Activated CD8-positive, alpha-beta T cell treated with anti-CD3 and anti-CD28 coated beads for 36 hours (primary cell): ENCODE results near the gene DUOXA2. TPM values are rescaled to one million over a fixed set of nuclear protein-coding genes. Genes with fewer than 3 reads are reported as not detected.

Source experiments
- ATAC-seq: fragments of 200-7000 bp; cut with Tn5 transposase; one replicate; pipeline ENCODE4 v1.10.0; 2021; ENCODE audit warnings: mild to moderate bottlenecking, moderate library complexity
- CTCF ChIA-PET: fragments of 350-600 bp; sonication (Branson Sonifier 250); formaldehyde crosslinking; loops from one replicate; lab custom pipeline; 2021; ENCODE audit warnings: antibody characterized with exemption; lab: Charles Lee
- POLR2A ChIA-PET: fragments of 350-600 bp; sonication (Branson Sonifier 250); formaldehyde crosslinking; loops from one replicate; lab custom pipeline; 2021; ENCODE audit warnings: antibody characterized with exemption; lab: Charles Lee
- DNase-seq: peaks from one replicate; pipeline ENCODE4 v3.0.0-alpha.2; 2020
- H3K27ac Mint-ChIP-seq: one replicate; pipeline ENCODE4 v1.8.0; 2021; ENCODE audit warnings: mild to moderate bottlenecking, mixed read lengths
- H3K27me3 Mint-ChIP-seq: one replicate; pipeline ENCODE4 v1.8.0; 2021; ENCODE audit warnings: mixed read lengths
- H3K36me3 Mint-ChIP-seq: one replicate; pipeline ENCODE4 v1.8.0; 2021; ENCODE audit warnings: low read depth, mixed read lengths
- H3K4me1 Mint-ChIP-seq: one replicate; pipeline ENCODE4 v1.8.0; 2021; ENCODE audit warnings: low read depth, mixed read lengths
- H3K4me3 Mint-ChIP-seq: one replicate; pipeline ENCODE4 v1.8.0; 2021; ENCODE audit warnings: mild to moderate bottlenecking, moderate library complexity, mixed read lengths
- H3K9me3 Mint-ChIP-seq: one replicate; pipeline ENCODE4 v1.8.0; 2021; ENCODE audit warnings: mixed read lengths
- CTCF ChIP-seq: fragments of 200-600 bp; IDR thresholded peaks from one replicate; pipeline ENCODE4 v1.8.0; 2022; ENCODE audit warnings: antibody characterized with exemption, mild to moderate bottlenecking
- intact Hi-C: fragments of 100-400 bp; cut with micrococcal nuclease; formaldehyde crosslinking; loops from one replicate; pipeline ENCODE4 v1.10.0; 2022
- total RNA-seq, 2 experiments: library from RNA; stranded (reverse); gene quantifications; one replicate each; pipeline ENCODE4 v1.2.3, GENCODE V29; 2021

DUOXA2 gene
- total RNA-seq, 2 experiments from 2014 or later, result not detected

GRCh38 chr15:45089712-45090373 lies 24.3 kb upstream of the DUOXA2 start:
- Mint-ChIP-seq H3K4me3 (no peak overlapping the region), H3K27me3 (peaks cover 24% of the 10 kb centered on the region), H3K4me1 (no peaks in the 10 kb centered on the region), H3K27ac (no peak overlapping the region), H3K36me3 (no peaks in the 10 kb centered on the region), H3K9me3 (no peaks in the 10 kb centered on the region)
- DNase-seq (no peak), ATAC-seq (no peak)
- ChIA-PET POLR2A (no interaction called here), CTCF (interaction anchor here (0.8 to 1.5 kb wide), 2 partner anchors 28 to 340 kb away, joined by 3 read pairs; no protein-coding TSS in a partner anchor)
- intact Hi-C loops, result no loop called here
- TF ChIP-seq CTCF, result no peak

- intact Hi-C loops, result no loop called here
- Mint-ChIP-seq H3K4me3 (no peak overlapping the region), H3K4me1 (no peaks in the 10 kb centered on the region), H3K27ac (no peak overlapping the region), H3K36me3 (no peaks in the 10 kb centered on the region), H3K27me3 (peaks cover 22% of the 10 kb centered on the region), H3K9me3 (no peaks in the 10 kb centered on the region)
- ATAC-seq, result no peak
- DNase-seq, result no peak
- no peak for TF ChIP-seq CTCF
- CTCF ChIA-PET, result no interaction called here
- POLR2A ChIA-PET, result no interaction called here
Measured at GRCh38 chr15:45091161-45091560, 23.0 kb upstream of the DUOXA2 start.

- no peak for TF ChIP-seq CTCF
- CTCF ChIA-PET, result interaction anchor here (1.7 kb wide), 1 partner anchor 26 kb away, joined by 6 read pairs; no protein-coding TSS in a partner anchor
- no peak for DNase-seq
- Mint-ChIP-seq H3K36me3 (no peaks in the 10 kb centered on the region), H3K27ac (no peak overlapping the region), H3K9me3 (no peaks in the 10 kb centered on the region), H3K4me3 (no peak overlapping the region), H3K27me3 (peaks cover 22% of the 10 kb centered on the region), H3K4me1 (no peaks in the 10 kb centered on the region)
- ATAC-seq, result no peak
- POLR2A ChIA-PET, result no interaction called here
- intact Hi-C loops, result no loop called here
Measured at GRCh38 chr15:45091576-45091975, 22.6 kb upstream of the DUOXA2 start.

- ChIA-PET CTCF (interaction anchor here (1.7 kb wide), 1 partner anchor 25 kb away, joined by 6 read pairs; no protein-coding TSS in a partner anchor), POLR2A (interaction anchor here (0.6 kb wide), 1 partner anchor 17 kb away, joined by 3 read pairs; no protein-coding TSS in a partner anchor)
- DNase-seq (no peak), ATAC-seq (no peak)
- Mint-ChIP-seq H3K4me3 (no peak overlapping the region), H3K9me3 (no peaks in the 10 kb centered on the region), H3K4me1 (no peaks in the 10 kb centered on the region), H3K27me3 (peaks cover 16% of the 10 kb centered on the region), H3K36me3 (no peaks in the 10 kb centered on the region), H3K27ac (no peak overlapping the region)
- intact Hi-C loops, result no loop called here
- TF ChIP-seq CTCF, result no peak
Measured at GRCh38 chr15:45093013-45093412, 21.1 kb upstream of the DUOXA2 start.

- CTCF ChIA-PET, result interaction anchor here (1.4 to 1.6 kb wide), 2 partner anchors 22 to 24 kb away, joined by 3 to 6 read pairs; no protein-coding TSS in a partner anchor
- POLR2A ChIA-PET, result no interaction called here
- no peak for TF ChIP-seq CTCF
- intact Hi-C loops, result no loop called here
- DNase-seq, result no peak
- Mint-ChIP-seq H3K27ac (no peak overlapping the region), H3K9me3 (no peaks in the 10 kb centered on the region), H3K27me3 (peaks cover 15% of the 10 kb centered on the region), H3K36me3 (no peaks in the 10 kb centered on the region), H3K4me3 (no peak overlapping the region), H3K4me1 (no peaks in the 10 kb centered on the region)
- ATAC-seq, result no peak
Measured at GRCh38 chr15:45093622-45094357, 20.3 kb upstream of the DUOXA2 start.
